VCaP (cell line): ENCODE results near the gene VTCN1.

Experiments
- H3K27ac ChIP-seq: fragments of 450-650 bp; 2 replicates; pipeline ENCODE4 v1.5.1; 2017
- CTCF ChIP-seq: fragments of 450-650 bp; conservative IDR thresholded peaks from 2 replicates; pipeline ENCODE4 v1.5.1; 2017; ENCODE audit warnings: mild to moderate bottlenecking, moderate library complexity

VTCN1 gene

GRCh38 chr1:117188170-117188815, 22.4 kb downstream of the VTCN1 start:
- no peak overlapping the region for H3K27ac ChIP-seq
- TF ChIP-seq CTCF, result no peak

- no peak for TF ChIP-seq CTCF
- no peak overlapping the region for H3K27ac ChIP-seq
Measured at GRCh38 chr1:117183112-117183511, 27.6 kb downstream of the VTCN1 start.

GRCh38 chr1:117182319-117182718, 28.4 kb downstream of the VTCN1 start:
- no peak overlapping the region for H3K27ac ChIP-seq
- no peak for TF ChIP-seq CTCF

- TF ChIP-seq CTCF, result no peak
- H3K27ac ChIP-seq, result no peak overlapping the region
Measured at GRCh38 chr1:117181630-117182041, 29.1 kb downstream of the VTCN1 start.

GRCh38 chr1:117180147-117180967, 30.4 kb downstream of the VTCN1 start:
- no peak for TF ChIP-seq CTCF
- H3K27ac ChIP-seq, result peak overlapping the region; percentile 18; the same call in 1 of the 2 replicates

GRCh38 chr1:117179471-117179870, 31.3 kb downstream of the VTCN1 start:
- TF ChIP-seq CTCF, result no peak
- peak overlapping the region; percentile 18; the same call in 1 of the 2 replicates for H3K27ac ChIP-seq

- H3K27ac ChIP-seq, result no peak overlapping the region; the same call in 1 of the 2 replicates
- no peak for TF ChIP-seq CTCF
Measured at GRCh38 chr1:117178756-117179155, 32.0 kb downstream of the VTCN1 start.
